HepG2 (cell line): Measurements from ENCODE around the gene BAIAP3. TPM values are rescaled to one million over a fixed set of nuclear protein-coding genes. Genes with fewer than 3 reads are reported as not detected.

Experiments
- ARNT ChIP-seq: fragments of 450-650 bp; IDR thresholded peaks from 2 replicates; pipeline ENCODE4 v1.6.1; 2017
- ARNT2 ChIP-seq: sonication (generic); formaldehyde crosslinking; IDR thresholded peaks from 2 replicates; pipeline ENCODE4 v1.8.0; 2022; ENCODE audit warnings: mild to moderate bottlenecking, low read depth, missing genetic modification reagents, moderate library complexity
- PITX1 ChIP-seq: sonication (generic); formaldehyde crosslinking; IDR thresholded peaks from 2 replicates; pipeline ENCODE4 v1.5.1; 2020; ENCODE audit warnings: mild to moderate bottlenecking, missing genetic modification reagents
- RBFOX2 ChIP-seq: fragments of 200-400 bp; formaldehyde crosslinking; IDR thresholded peaks from 2 replicates; pipeline ENCODE4 v1.6.1; 2017; ENCODE audit warnings: low read depth, mild to moderate bottlenecking, low read length
- RBM39 ChIP-seq: fragments of 200-400 bp; formaldehyde crosslinking; IDR thresholded peaks from one replicate; pipeline ENCODE4 v1.6.1; 2018; ENCODE audit warnings: antibody characterized with exemption, mild to moderate bottlenecking, low read depth, low read length; ENCODE audit not compliant: poor library complexity, severe bottlenecking
- ZNF460 ChIP-seq: sonication (generic); formaldehyde crosslinking; IDR thresholded peaks from 2 replicates; pipeline ENCODE4 v1.5.1; 2020; ENCODE audit warnings: missing genetic modification reagents, mild to moderate bottlenecking, borderline replicate concordance
- ZNF556 ChIP-seq: sonication (generic); formaldehyde crosslinking; IDR thresholded peaks from 2 replicates; pipeline ENCODE4 v1.4.0; 2020; ENCODE audit warnings: mild to moderate bottlenecking, missing genetic modification reagents, borderline replicate concordance
- ZNF75D ChIP-seq: sonication (generic); formaldehyde crosslinking; IDR thresholded peaks from 2 replicates; pipeline ENCODE4 v1.8.1; 2023; ENCODE audit warnings: missing genetic modification reagents, mild to moderate bottlenecking, borderline replicate concordance
- polyA plus RNA-seq, 8 experiments: library from polyadenylated mRNA; depleted of rRNA in 3 of 8; stranded (reverse) in 7 of 8; unstranded in 1 of 8; fragments of >200 nt; fragmentation: Illumina TruSeq in 4 of 8; extraction: Trizol in 4 of 8; gene quantifications; 2 replicates each; pipeline versions ENCODE4 v1.2.1 to v1.2.3, GENCODE V29; 2011 to 2016; ENCODE audit warnings: low read depth in 4 of 8, missing spikeins in 1 of 8, mixed read lengths in 1 of 8; ENCODE audit not compliant: insufficient read depth in 1 of 8
- total RNA-seq, 5 experiments: library from RNA; depleted of rRNA; stranded (reverse); fragments of >200 nt; fragmentation: Illumina TruSeq; extraction: Trizol; gene quantifications; 2 replicates each; pipeline ENCODE4 v1.2.3, GENCODE V29; 2016; ENCODE audit warnings: low read depth in 1 of 5
- TF ChIP-seq, protein P1 (sequence below): sonication (generic); formaldehyde crosslinking; IDR thresholded peaks from 2 replicates; pipeline ENCODE4 v1.4.0; 2020; ENCODE audit warnings: mild to moderate bottlenecking, missing genetic modification reagents, borderline replicate concordance
- TF ChIP-seq, protein P2 (sequence below): sonication (generic); formaldehyde crosslinking; IDR thresholded peaks from 2 replicates; pipeline ENCODE4 v1.5.1; 2020; ENCODE audit warnings: mild to moderate bottlenecking, missing genetic modification reagents, moderate library complexity
- TF ChIP-seq, protein P3 (sequence below): sonication (generic); formaldehyde crosslinking; IDR thresholded peaks from 2 replicates; pipeline ENCODE4 v1.8.0; 2022; ENCODE audit warnings: missing genetic modification reagents, mild to moderate bottlenecking, moderate library complexity, borderline replicate concordance
- TF ChIP-seq, protein P4 (sequence below): sonication (generic); formaldehyde crosslinking; IDR thresholded peaks from 2 replicates; pipeline ENCODE4 v1.8.0; 2022; ENCODE audit warnings: low read depth, missing genetic modification reagents

The BAIAP3 gene
- total and polyA plus RNA-seq, 2 of the 13 experiments (the other 11 are each of a cell fraction or from before 2014, with no cell fraction given), result 3.2 to 5.7 TPM

DNA sequence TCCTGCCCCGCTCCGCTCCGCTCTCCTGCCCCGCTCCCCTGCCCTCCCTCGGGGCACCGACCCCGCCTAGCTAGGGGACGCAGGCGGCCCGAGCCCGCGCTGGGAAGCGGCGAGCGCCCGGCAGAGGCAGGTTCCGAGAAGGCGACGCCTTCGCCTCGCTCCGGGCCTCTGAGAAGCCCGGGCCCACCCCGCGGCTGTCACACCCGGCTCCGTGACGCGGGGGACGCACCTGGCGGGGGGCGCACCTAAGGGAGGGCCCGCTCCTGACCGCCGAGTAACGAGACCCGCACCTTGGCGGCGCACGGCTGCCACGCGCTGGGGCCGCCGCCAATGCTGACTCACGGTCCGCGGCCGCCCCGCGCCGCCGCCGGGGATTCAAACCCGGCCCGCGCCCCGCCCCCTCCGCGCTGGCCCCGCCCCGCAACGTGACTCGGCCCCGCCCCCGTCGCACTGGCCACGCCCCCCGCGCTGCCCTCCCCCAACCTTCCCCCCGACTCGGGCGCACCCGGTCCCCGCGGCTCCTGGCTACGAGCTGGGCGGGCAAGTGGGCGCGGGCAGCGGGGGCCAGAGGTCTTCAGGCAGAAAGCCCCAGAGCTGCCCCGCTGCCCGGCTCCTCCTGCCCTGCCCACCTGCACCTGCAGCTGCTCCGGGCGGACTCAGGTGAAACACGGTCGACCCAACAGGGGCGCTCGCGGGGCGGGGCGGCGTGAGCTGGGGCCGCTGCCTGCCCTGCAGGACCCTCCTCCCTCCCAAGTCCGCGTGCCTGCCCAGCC, 46.0 kb downstream of the BAIAP3 start (continued):
- TF ChIP-seq, protein P1, sequence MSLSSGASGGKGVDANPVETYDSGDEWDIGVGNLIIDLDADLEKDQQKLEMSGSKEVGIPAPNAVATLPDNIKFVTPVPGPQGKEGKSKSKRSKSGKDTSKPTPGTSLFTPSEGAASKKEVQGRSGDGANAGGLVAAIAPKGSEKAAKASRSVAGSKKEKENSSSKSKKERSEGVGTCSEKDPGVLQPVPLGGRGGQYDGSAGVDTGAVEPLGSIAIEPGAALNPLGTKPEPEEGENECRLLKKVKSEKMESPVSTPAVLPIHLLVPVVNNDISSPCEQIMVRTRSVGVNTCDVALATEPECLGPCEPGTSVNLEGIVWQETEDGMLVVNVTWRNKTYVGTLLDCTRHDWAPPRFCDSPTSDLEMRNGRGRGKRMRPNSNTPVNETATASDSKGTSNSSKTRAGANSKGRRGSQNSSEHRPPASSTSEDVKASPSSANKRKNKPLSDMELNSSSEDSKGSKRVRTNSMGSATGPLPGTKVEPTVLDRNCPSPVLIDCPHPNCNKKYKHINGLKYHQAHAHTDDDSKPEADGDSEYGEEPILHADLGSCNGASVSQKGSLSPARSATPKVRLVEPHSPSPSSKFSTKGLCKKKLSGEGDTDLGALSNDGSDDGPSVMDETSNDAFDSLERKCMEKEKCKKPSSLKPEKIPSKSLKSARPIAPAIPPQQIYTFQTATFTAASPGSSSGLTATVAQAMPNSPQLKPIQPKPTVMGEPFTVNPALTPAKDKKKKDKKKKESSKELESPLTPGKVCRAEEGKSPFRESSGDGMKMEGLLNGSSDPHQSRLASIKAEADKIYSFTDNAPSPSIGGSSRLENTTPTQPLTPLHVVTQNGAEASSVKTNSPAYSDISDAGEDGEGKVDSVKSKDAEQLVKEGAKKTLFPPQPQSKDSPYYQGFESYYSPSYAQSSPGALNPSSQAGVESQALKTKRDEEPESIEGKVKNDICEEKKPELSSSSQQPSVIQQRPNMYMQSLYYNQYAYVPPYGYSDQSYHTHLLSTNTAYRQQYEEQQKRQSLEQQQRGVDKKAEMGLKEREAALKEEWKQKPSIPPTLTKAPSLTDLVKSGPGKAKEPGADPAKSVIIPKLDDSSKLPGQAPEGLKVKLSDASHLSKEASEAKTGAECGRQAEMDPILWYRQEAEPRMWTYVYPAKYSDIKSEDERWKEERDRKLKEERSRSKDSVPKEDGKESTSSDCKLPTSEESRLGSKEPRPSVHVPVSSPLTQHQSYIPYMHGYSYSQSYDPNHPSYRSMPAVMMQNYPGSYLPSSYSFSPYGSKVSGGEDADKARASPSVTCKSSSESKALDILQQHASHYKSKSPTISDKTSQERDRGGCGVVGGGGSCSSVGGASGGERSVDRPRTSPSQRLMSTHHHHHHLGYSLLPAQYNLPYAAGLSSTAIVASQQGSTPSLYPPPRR (CRISPR knock-in tag), result no peak
- TF ChIP-seq ARNT (no peak), ZNF460 (no peak), RBFOX2 (peak; percentile 78), ZNF75D (CRISPR knock-in tag) (0 out of 2 replicates have a peak, but pooled peaks have one; percentile 29), PITX1 (peak; percentile 26; the same call in 1 of the 2 replicates), ARNT2 (CRISPR knock-in tag) (peak; percentile 51; the same call in 1 of the 2 replicates), ZNF556 (CRISPR knock-in tag) (no peak), RBM39 (peak; percentile 63)
- TF ChIP-seq, protein P2, sequence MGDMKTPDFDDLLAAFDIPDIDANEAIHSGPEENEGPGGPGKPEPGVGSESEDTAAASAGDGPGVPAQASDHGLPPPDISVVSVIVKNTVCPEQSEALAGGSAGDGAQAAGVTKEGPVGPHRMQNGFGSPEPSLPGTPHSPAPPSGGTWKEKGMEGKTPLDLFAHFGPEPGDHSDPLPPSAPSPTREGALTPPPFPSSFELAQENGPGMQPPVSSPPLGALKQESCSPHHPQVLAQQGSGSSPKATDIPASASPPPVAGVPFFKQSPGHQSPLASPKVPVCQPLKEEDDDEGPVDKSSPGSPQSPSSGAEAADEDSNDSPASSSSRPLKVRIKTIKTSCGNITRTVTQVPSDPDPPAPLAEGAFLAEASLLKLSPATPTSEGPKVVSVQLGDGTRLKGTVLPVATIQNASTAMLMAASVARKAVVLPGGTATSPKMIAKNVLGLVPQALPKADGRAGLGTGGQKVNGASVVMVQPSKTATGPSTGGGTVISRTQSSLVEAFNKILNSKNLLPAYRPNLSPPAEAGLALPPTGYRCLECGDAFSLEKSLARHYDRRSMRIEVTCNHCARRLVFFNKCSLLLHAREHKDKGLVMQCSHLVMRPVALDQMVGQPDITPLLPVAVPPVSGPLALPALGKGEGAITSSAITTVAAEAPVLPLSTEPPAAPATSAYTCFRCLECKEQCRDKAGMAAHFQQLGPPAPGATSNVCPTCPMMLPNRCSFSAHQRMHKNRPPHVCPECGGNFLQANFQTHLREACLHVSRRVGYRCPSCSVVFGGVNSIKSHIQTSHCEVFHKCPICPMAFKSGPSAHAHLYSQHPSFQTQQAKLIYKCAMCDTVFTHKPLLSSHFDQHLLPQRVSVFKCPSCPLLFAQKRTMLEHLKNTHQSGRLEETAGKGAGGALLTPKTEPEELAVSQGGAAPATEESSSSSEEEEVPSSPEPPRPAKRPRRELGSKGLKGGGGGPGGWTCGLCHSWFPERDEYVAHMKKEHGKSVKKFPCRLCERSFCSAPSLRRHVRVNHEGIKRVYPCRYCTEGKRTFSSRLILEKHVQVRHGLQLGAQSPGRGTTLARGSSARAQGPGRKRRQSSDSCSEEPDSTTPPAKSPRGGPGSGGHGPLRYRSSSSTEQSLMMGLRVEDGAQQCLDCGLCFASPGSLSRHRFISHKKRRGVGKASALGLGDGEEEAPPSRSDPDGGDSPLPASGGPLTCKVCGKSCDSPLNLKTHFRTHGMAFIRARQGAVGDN (CRISPR knock-in tag), result peak; percentile 61
- TF ChIP-seq, protein P3, sequence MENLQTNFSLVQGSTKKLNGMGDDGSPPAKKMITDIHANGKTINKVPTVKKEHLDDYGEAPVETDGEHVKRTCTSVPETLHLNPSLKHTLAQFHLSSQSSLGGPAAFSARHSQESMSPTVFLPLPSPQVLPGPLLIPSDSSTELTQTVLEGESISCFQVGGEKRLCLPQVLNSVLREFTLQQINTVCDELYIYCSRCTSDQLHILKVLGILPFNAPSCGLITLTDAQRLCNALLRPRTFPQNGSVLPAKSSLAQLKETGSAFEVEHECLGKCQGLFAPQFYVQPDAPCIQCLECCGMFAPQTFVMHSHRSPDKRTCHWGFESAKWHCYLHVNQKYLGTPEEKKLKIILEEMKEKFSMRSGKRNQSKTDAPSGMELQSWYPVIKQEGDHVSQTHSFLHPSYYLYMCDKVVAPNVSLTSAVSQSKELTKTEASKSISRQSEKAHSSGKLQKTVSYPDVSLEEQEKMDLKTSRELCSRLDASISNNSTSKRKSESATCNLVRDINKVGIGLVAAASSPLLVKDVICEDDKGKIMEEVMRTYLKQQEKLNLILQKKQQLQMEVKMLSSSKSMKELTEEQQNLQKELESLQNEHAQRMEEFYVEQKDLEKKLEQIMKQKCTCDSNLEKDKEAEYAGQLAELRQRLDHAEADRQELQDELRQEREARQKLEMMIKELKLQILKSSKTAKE (CRISPR knock-in tag), result no peak
- TF ChIP-seq, protein P4, sequence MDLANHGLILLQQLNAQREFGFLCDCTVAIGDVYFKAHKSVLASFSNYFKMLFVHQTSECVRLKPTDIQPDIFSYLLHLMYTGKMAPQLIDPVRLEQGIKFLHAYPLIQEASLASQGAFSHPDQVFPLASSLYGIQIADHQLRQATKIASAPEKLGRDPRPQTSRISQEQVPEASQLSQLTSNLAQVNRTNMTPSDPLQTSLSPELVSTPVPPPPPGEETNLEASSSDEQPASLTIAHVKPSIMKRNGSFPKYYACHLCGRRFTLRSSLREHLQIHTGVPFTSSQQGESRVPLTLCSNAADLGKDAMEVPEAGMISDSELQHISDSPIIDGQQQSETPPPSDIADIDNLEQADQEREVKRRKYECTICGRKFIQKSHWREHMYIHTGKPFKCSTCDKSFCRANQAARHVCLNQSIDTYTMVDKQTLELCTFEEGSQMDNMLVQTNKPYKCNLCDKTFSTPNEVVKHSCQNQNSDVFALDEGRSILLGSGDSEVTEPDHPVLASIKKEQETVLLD (CRISPR knock-in tag), result peak; percentile 46; the same call in 1 of the 2 replicates
